ENCODE data around the gene EXOC6B. TPM values are rescaled to one million over a fixed set of nuclear protein-coding genes. Genes with fewer than 3 reads are reported as not detected.

The EXOC6B gene
- total RNA-seq, 4 donors from 2014 or later, result 15.7 to 58.4 (median 37.9) TPM

- in situ Hi-C loops (cut with MboI; ENCODE audit: low pct_ligation_motif_present in 1 of 4, low pct_unique_long_range_greater_than_20kb in 1 of 4, low sequenced_read_pairs in 3 of 4) (no loop called here), intact Hi-C loops (cut with DNase I; ENCODE audit: low total_unique reads) (no loop called here)
- Histone ChIP-seq H3K4me1 (no peaks in the 10 kb centered on the region), H3K4me3 (no peak overlapping the region), H3K27me3 (no peaks in the 10 kb centered on the region), H3K36me3 (no peaks in the 10 kb centered on the region), H3K27ac (no peak overlapping the region), H3K9me3 (no peaks in the 10 kb centered on the region)
- TF ChIP-seq POLR2AphosphoS5 (IDR thresholded peaks at IDR 0.05), result no peak
- TF ChIP-seq CTCF (IDR thresholded peaks at IDR 0.05), result no peak
- no peak for TF ChIP-seq POLR2A (IDR thresholded peaks at IDR 0.05)
- DNase-seq, result no peak
Observed at GRCh38 chr2:72332720-72333119, 493.1 kb downstream of the EXOC6B start.

GRCh38 chr2:72330652-72331051 is 495.2 kb downstream of the EXOC6B start:
- Histone ChIP-seq H3K27ac (no peak overlapping the region), H3K36me3 (no peaks in the 10 kb centered on the region), H3K4me3 (no peak overlapping the region), H3K4me1 (no peaks in the 10 kb centered on the region), H3K27me3 (no peaks in the 10 kb centered on the region), H3K9me3 (no peaks in the 10 kb centered on the region)
- DNase-seq, result no peak
- in situ Hi-C loops (cut with MboI; ENCODE audit: low pct_ligation_motif_present in 1 of 4, low pct_unique_long_range_greater_than_20kb in 1 of 4, low sequenced_read_pairs in 3 of 4), result no loop called here
- TF ChIP-seq POLR2A (IDR thresholded peaks at IDR 0.05) (no peak), POLR2AphosphoS5 (IDR thresholded peaks at IDR 0.05) (no peak), EP300 (IDR thresholded peaks at IDR 0.05; ENCODE audit: low read depth) (no peak), CTCF (IDR thresholded peaks at IDR 0.05) (no peak)
- WGBS, 2 donors (ENCODE audit: low coverage in 1 of 2), result 100% methylated on average over 1 of the region's 1 CpG
- intact Hi-C loops (cut with DNase I; ENCODE audit: low total_unique reads), result no loop called here

GRCh38 chr2:72326759-72327158 is 499.1 kb downstream of the EXOC6B start:
- in situ Hi-C loops (cut with MboI; ENCODE audit: low pct_ligation_motif_present in 1 of 4, low pct_unique_long_range_greater_than_20kb in 1 of 4, low sequenced_read_pairs in 3 of 4) (no loop called here), intact Hi-C loops (cut with DNase I; ENCODE audit: low total_unique reads) (no loop called here)
- H3K36me3 ChIP-seq, result no peaks in the 10 kb centered on the region
- TF ChIP-seq POLR2A (IDR thresholded peaks at IDR 0.05) (no peak), EP300 (IDR thresholded peaks at IDR 0.05; ENCODE audit: low read depth) (no peak), POLR2AphosphoS5 (IDR thresholded peaks at IDR 0.05) (no peak), CTCF (IDR thresholded peaks at IDR 0.05) (no peak)
- 87 to 91% methylated on average over 3 of the region's 3 CpGs for WGBS, 2 donors (ENCODE audit: low coverage in 1 of 2)
- H3K9me3 ChIP-seq, result no peaks in the 10 kb centered on the region
- H3K4me1 ChIP-seq, result no peaks in the 10 kb centered on the region
- H3K4me3 ChIP-seq, result no peak overlapping the region
- H3K27me3 ChIP-seq, result no peaks in the 10 kb centered on the region
- no peak overlapping the region for H3K27ac ChIP-seq
- no peak for DNase-seq

- no peaks in the 10 kb centered on the region for H3K36me3 ChIP-seq
- no peaks in the 10 kb centered on the region for H3K27me3 ChIP-seq
- intact Hi-C loops (cut with DNase I; ENCODE audit: low total_unique reads) (no loop called here), in situ Hi-C loops (cut with MboI; ENCODE audit: low pct_ligation_motif_present in 1 of 4, low pct_unique_long_range_greater_than_20kb in 1 of 4, low sequenced_read_pairs in 3 of 4) (no loop called here)
- no peaks in the 10 kb centered on the region for H3K4me1 ChIP-seq
- H3K9me3 ChIP-seq, result no peaks in the 10 kb centered on the region
- peak; percentile 57 for DNase-seq
- H3K4me3 ChIP-seq, result no peak overlapping the region
- H3K27ac ChIP-seq, result no peak overlapping the region
- 75 to 79% methylated on average over 6 to 8 of the region's 8 CpGs for WGBS, 2 donors (ENCODE audit: low coverage in 1 of 2)
- no peak for TF ChIP-seq EP300 (IDR thresholded peaks at IDR 0.05; ENCODE audit: low read depth)
- peak; percentile 50 to 70 (median 65) for TF ChIP-seq CTCF (IDR thresholded peaks at IDR 0.05)
Observed at GRCh38 chr2:72325592-72326422, 500.0 kb downstream of the EXOC6B start.
